SK-N-MC (cell line): ENCODE data around the gene PITX2.

Source experiments
- DNase-seq: peaks from one replicate; pipeline ENCODE4 v3.0.0-alpha.2; 2011; ENCODE audit warnings: low read depth, low spot score
- H3K27ac ChIP-seq: fragments of 200-600 bp; sonication (generic); 2 replicates; pipeline ENCODE4 v1.5.1; 2016; ENCODE audit warnings: mixed run types
- H3K36me3 ChIP-seq: fragments of 200-600 bp; sonication (generic); 2 replicates; pipeline ENCODE4 v1.6.1; 2017; ENCODE audit warnings: antibody characterized with exemption, low read length, mixed read lengths; ENCODE audit not compliant: insufficient read depth
- H3K4me3 ChIP-seq: fragments of 200-600 bp; sonication (generic); 2 replicates; pipeline ENCODE4 v1.5.1; 2016
- H3K9ac ChIP-seq: fragments of 200-600 bp; sonication (generic); 2 replicates; pipeline ENCODE4 v1.8.0; 2017; ENCODE audit warnings: mixed run types, mixed read lengths; ENCODE audit not compliant: insufficient read length
- H3K9me3 ChIP-seq: fragments of 200-600 bp; sonication (generic); 2 replicates; pipeline ENCODE4 v1.6.1; 2017; ENCODE audit warnings: low read depth, mild to moderate bottlenecking, antibody characterized with exemption, low read length, moderate library complexity, mixed read lengths
- EZH2 ChIP-seq: fragments of 200-600 bp; sonication (generic); IDR thresholded peaks from one replicate; pipeline ENCODE4 v1.6.1; 2017; ENCODE audit warnings: antibody characterized with exemption
- FOXP2 ChIP-seq: optimal IDR thresholded peaks from 2 replicates; pipeline ENCODE3; 2011; ENCODE audit warnings: mild to moderate bottlenecking, moderate library complexity; ENCODE audit not compliant: insufficient read depth; ENCODE audit errors: extremely low read length, control extremely low read depth
- POLR2AphosphoS5 ChIP-seq: IDR thresholded peaks from 2 replicates; pipeline ENCODE4 v1.6.1; 2012; ENCODE audit warnings: mild to moderate bottlenecking, low read depth, low read length, borderline replicate concordance

PITX2 gene

DNA sequence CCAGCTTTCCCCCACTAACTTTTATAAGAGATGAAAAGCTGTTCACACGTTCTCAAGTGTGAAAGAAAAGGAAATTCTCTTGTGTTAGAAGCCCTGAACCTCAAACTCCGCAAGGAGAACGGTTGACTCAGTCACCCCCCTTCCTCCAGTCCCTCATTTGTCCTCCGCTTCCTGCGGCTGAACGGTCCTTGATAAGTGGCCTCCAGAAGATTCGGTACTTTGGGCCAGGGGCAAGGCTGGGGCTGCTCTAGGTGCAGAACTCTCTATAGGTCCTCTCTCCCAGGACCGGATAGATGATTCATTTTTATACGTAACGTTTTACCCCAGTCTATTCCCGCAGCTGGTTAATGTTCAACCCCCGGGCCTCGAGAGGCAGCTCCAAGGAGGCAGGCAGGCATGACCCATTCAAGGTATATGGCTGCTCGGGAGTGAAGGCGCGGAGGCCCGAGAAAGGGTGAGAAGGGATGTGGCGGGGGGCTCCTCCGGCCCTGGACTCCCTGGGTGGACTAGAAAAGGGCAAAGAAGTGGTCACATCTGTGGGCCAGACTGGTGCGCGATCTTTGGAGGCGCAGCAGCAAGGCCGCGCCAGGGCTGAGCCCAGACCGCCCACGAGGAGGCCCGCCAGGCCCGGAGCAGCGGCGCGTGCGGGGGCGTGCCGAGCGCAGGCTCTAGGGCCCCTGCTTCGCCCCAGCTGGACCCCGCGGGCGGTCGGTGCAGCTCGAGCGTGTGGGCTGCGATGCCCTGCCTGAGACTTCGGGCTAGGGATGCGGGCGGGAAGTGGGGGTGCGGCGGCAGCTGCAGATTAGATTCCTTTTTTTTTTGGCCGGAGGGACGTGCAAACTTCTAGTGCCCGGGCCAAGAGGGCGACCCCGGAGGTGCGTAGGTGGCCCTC is 11.7 kb downstream of the PITX2 start:
- DNase-seq, result no peak
- Histone ChIP-seq H3K9ac (no peak overlapping the region), H3K4me3 (no peak overlapping the region), H3K27ac (no peak overlapping the region), H3K9me3 (no peaks in the 10 kb centered on the region), H3K36me3 (no peaks in the 10 kb centered on the region)
- TF ChIP-seq EZH2, result no peak
- TF ChIP-seq FOXP2, result no peak
- TF ChIP-seq POLR2AphosphoS5, result no peak

DNA sequence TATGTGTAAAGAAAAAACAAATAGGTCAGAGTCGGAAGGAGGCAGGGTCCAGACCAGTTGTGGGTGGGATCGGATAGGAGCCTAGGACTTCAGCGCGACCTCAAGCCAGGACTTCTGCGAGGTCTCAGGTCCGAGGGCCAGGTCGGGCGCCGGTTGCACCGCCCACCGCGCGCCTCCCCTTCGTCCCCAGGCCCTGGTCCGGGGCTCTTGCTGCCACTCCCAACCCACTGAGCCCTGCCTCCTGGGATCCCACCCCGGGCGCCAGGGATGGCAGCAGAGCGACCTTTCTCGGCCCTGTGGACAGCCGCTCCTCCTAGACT is 12.3 kb downstream of the PITX2 start:
- no peak for TF ChIP-seq POLR2AphosphoS5
- no peak for TF ChIP-seq EZH2
- no peak for TF ChIP-seq FOXP2
- Histone ChIP-seq H3K36me3 (no peaks in the 10 kb centered on the region), H3K4me3 (no peak overlapping the region), H3K9ac (no peak overlapping the region), H3K9me3 (no peaks in the 10 kb centered on the region), H3K27ac (no peak overlapping the region)
- no peak for DNase-seq

- H3K9me3 ChIP-seq, result no peaks in the 10 kb centered on the region
- H3K36me3 ChIP-seq, result no peaks in the 10 kb centered on the region
- DNase-seq, result no peak
- H3K27ac ChIP-seq, result no peak overlapping the region
- TF ChIP-seq FOXP2 (no peak), EZH2 (no peak), POLR2AphosphoS5 (no peak)
- H3K4me3 ChIP-seq, result no peak overlapping the region
- no peak overlapping the region for H3K9ac ChIP-seq
These were observed 13.7 kb downstream of the PITX2 start for GRCh38 chr4:110609044-110609750.

DNA sequence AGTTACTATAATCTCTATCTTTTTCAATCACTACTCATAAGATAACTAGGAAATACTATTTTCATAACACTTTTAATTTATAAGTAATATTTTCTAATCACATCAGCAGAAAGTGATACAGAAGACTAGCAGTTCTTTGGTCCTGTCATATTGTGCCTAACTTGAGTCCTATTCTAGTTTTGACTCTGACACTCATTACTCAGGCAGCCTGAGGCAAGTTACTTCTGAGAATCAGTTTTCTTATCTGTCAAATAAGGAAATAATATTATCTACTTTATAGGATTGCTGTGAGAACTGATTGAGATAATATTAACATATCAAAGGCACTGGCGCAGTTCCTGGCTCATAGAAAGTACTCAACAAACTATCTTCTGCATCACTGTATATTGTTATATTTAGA is 17.8 kb downstream of the PITX2 start:
- DNase-seq, result no peak
- no peaks in the 10 kb centered on the region for H3K36me3 ChIP-seq
- H3K9ac ChIP-seq, result no peak overlapping the region
- H3K4me3 ChIP-seq, result no peak overlapping the region
- H3K27ac ChIP-seq, result no peak overlapping the region
- H3K9me3 ChIP-seq, result no peaks in the 10 kb centered on the region
- TF ChIP-seq FOXP2, result no peak
- no peak for TF ChIP-seq POLR2AphosphoS5

- DNase-seq, result no peak
- H3K9me3 ChIP-seq, result peaks cover 6% of the 10 kb centered on the region; the same call in 1 of the 2 replicates
- H3K27ac ChIP-seq, result no peak overlapping the region
- TF ChIP-seq EZH2 (no peak), FOXP2 (no peak), POLR2AphosphoS5 (no peak)
- H3K36me3 ChIP-seq, result no peaks in the 10 kb centered on the region
- no peak overlapping the region for H3K9ac ChIP-seq
- no peak overlapping the region for H3K4me3 ChIP-seq
These were observed 20.8 kb downstream of the PITX2 start for GRCh38 chr4:110602061-110602460.

DNA sequence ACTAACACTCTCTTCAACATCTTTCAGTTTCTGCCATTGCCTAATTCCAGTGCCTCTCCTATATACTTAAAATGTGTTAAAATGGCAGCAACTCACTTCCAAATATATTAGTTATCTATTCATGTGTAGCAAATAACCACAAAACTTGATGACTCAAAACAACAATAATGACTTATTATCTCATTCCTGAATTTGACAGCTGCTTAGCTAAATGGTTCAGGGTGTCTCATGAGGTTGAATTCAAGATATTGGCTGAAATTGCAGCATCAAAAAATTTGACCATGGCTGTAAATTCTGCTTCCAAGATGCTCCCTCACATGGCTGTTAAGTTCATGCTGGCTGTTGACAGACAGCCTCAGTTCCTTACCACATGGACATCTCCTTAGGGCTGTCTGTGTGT is 25.3 kb downstream of the PITX2 start:
- H3K9me3 ChIP-seq, result peaks cover 12% of the 10 kb centered on the region; the same call in 1 of the 2 replicates
- no peaks in the 10 kb centered on the region for H3K36me3 ChIP-seq
- no peak for DNase-seq
- H3K27ac ChIP-seq, result no peak overlapping the region
- no peak overlapping the region for H3K9ac ChIP-seq
- no peak overlapping the region for H3K4me3 ChIP-seq
- TF ChIP-seq EZH2 (no peak), FOXP2 (no peak), POLR2AphosphoS5 (no peak)

DNA sequence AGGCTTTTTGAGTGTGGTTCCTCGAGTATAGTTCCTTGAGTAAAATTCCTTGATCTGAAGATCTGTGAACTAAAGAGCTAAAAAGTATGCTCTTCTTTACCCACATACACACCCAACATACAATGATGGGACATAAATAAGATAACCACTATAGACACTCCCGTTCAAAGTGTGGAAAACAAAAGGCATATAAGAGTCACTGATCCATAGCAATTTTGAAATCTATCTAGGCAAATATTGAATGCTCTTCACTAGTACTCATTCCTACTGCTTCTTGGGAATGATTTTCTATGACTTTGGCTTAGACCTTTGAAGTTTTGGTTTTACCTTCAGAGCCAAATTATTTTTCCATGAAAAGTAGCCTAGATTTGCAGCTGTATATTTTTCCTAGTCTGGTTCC is 26.4 kb downstream of the PITX2 start:
- Histone ChIP-seq H3K9ac (no peak overlapping the region), H3K4me3 (no peak overlapping the region), H3K36me3 (no peaks in the 10 kb centered on the region), H3K27ac (no peak overlapping the region), H3K9me3 (peaks cover 12% of the 10 kb centered on the region; the same call in 1 of the 2 replicates)
- DNase-seq, result no peak
- no peak for TF ChIP-seq EZH2
- TF ChIP-seq POLR2AphosphoS5, result no peak
- no peak for TF ChIP-seq FOXP2

DNA sequence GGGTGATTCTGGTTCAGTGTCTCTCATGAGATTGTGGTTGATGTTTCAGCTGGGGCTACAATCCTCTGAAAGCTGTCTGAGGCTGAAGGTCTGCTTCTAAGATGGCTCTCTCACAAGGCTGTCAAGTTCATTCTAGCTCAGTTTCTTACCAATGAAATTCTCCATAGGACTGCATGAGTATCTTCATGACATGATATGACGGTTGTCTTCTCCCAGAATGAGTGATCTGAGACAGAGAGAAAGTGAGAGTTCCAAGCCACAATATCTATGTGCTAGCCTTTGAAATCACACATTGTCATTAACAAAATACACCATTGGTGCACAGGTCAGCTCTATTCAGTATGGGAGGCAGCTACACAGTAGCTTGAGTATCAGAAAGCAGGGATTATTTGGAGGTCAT is 27.3 kb downstream of the PITX2 start:
- H3K9ac ChIP-seq, result no peak overlapping the region
- no peaks in the 10 kb centered on the region for H3K36me3 ChIP-seq
- TF ChIP-seq POLR2AphosphoS5 (no peak), EZH2 (no peak), FOXP2 (no peak)
- DNase-seq, result no peak
- no peak overlapping the region for H3K27ac ChIP-seq
- no peak overlapping the region for H3K4me3 ChIP-seq
- peaks cover 12% of the 10 kb centered on the region; the same call in 1 of the 2 replicates for H3K9me3 ChIP-seq
